ENCODE measurements around the gene MYO18A. TPM values are rescaled to one million over a fixed set of nuclear protein-coding genes. Genes with fewer than 3 reads are reported as not detected.

Gene MYO18A
- total RNA-seq, 1 experiment from 2014 or later, result 37.2 TPM

DNA sequence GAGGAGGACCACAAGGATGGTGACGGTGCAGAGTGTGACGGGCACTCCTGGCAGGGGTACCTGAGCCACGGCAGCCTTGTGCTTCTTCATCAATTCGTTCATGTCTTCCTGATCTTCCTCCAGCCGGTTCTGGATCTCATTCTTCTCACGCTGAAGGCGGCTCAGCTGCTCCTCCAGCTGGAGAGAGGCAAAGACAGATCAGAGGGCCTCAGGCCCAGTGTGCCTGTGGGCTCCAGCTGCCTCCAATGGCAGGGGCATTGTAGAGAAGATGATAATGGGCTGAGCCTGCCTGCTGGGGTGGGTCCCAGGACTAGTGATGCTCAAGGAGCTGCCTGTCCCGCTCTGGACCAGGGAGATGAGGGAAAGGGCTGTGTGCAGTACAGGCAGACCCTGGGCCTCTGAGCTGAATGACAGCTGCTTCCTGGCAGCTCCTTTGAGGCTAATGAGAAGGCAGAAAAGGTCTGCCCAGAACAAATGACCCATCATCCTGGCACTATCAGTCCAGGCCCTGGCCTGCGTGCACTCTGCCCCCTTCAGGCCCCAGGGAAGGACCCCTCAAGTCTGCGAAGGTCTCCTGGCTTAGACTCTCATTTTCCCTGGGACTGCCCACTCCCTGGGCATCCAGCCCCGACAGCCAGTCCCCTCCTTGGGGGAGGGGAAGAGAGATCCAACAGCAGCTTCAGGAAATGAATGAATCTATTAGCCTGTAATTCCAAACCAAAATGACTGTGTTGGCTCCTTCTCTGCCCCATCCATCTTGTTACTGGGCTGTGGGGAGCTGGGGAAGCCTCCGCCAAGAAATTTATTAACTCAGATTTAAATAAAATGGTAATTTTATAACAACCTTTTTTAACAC lies 89.2 kb downstream of the MYO18A start:
- H3K4me1 ChIP-seq (ENCODE audit: control insufficient read depth in 1 of 2, insufficient read depth in 2 of 2, low read length in 2 of 2), result no peaks in the 10 kb centered on the region
- ATAC-seq (no peak), DNase-seq (ENCODE audit: low read depth, low spot score) (no peak)
- ChIA-PET RAD21 (ENCODE audit: low non-redundant PET in 1 of 2, low total read pairs in 2 of 2, uncharacterized antibody in 2 of 2, unreplicated experiment in 2 of 2) (no interaction called here), CTCF (interaction anchor here (1.2 to 1.7 kb wide), 2 partner anchors 26 to 126 kb away, joined by 5 to 6 read pairs; no protein-coding TSS in a partner anchor), POLR2A (no interaction called here)
- H3K4me2 ChIP-seq (ENCODE audit: low read length), result no peak overlapping the region
- intact Hi-C loops (cut with micrococcal nuclease), result no loop called here
- H3K9me3 ChIP-seq (ENCODE audit: control insufficient read depth in 1 of 2, insufficient read depth in 1 of 2, low read depth in 1 of 2, low read length in 2 of 2), result no peaks in the 10 kb centered on the region
- no TSS peak for BruUV-seq (replicated peaks)
- H3K27ac ChIP-seq (ENCODE audit: low read depth, low read length), result no peak overlapping the region
- peaks cover 6 to 7% of the 10 kb centered on the region in 2 experiments; a peak in 3 of 4 replicates for H3K36me3 ChIP-seq (ENCODE audit: control insufficient read depth in 1 of 2, insufficient read depth in 2 of 2, low read length in 2 of 2)
- no peak overlapping the region for H3K9ac ChIP-seq (ENCODE audit: low read length)
- TF ChIP-seq ZNF274 (IDR thresholded peaks at IDR 0.05; ENCODE audit: low read depth, low read length) (no peak), TCF7L2 (IDR thresholded peaks at IDR 0.05; ENCODE audit: borderline replicate concordance, extremely low read depth, insufficient read depth, insufficient read length) (no peak), CBX3 (IDR thresholded peaks at IDR 0.05; ENCODE audit: low read depth) (no peak), EGR1 (IDR thresholded peaks at IDR 0.05; ENCODE audit: low read depth) (no peak), ELF1 (IDR thresholded peaks at IDR 0.05; ENCODE audit: borderline replicate concordance, low read depth) (no peak), SP1 (IDR thresholded peaks at IDR 0.05; ENCODE audit: low read depth) (no peak), POLR2A (IDR thresholded peaks at IDR 0.05; ENCODE audit: borderline replicate concordance, extremely low read depth, insufficient read depth, insufficient read length) (no peak)
- TF ChIP-seq, protein P1, sequence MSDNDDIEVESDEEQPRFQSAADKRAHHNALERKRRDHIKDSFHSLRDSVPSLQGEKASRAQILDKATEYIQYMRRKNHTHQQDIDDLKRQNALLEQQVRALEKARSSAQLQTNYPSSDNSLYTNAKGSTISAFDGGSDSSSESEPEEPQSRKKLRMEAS (IDR thresholded peaks at IDR 0.05), result no peak
- TF ChIP-seq, protein P2, sequence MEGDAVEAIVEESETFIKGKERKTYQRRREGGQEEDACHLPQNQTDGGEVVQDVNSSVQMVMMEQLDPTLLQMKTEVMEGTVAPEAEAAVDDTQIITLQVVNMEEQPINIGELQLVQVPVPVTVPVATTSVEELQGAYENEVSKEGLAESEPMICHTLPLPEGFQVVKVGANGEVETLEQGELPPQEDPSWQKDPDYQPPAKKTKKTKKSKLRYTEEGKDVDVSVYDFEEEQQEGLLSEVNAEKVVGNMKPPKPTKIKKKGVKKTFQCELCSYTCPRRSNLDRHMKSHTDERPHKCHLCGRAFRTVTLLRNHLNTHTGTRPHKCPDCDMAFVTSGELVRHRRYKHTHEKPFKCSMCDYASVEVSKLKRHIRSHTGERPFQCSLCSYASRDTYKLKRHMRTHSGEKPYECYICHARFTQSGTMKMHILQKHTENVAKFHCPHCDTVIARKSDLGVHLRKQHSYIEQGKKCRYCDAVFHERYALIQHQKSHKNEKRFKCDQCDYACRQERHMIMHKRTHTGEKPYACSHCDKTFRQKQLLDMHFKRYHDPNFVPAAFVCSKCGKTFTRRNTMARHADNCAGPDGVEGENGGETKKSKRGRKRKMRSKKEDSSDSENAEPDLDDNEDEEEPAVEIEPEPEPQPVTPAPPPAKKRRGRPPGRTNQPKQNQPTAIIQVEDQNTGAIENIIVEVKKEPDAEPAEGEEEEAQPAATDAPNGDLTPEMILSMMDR (IDR thresholded peaks at IDR 0.05 in 2 of 3, conservative IDR thresholded peaks at IDR 0.05 in 1 of 3; ENCODE audit: borderline replicate concordance in 1 of 3, insufficient read depth in 1 of 3, low read depth in 2 of 3, low read length in 2 of 3), result no peak
- no peaks in the 10 kb centered on the region for H4K20me1 ChIP-seq (ENCODE audit: insufficient read depth)
- H3K79me2 ChIP-seq (ENCODE audit: insufficient read depth, low read length), result no peaks in the 10 kb centered on the region
- no peak overlapping the region for H3K4me3 ChIP-seq (replicated peaks in 1 of 2; ENCODE audit: low read depth in 1 of 2, low read length in 2 of 2)
- no peaks in the 10 kb centered on the region for H3K27me3 ChIP-seq (ENCODE audit: insufficient read depth, low read length)
- no peaks in the 10 kb centered on the region for H3K9me2 ChIP-seq (ENCODE audit: insufficient read depth)
- no peak overlapping the region for H2AFZ ChIP-seq (ENCODE audit: low read depth, low read length, poor library complexity, severe bottlenecking)

All from HCT116 (cell line).